Globus pallidus (tissue), 1 donor: ENCODE data around the gene LRRC15.

ENCODE experiments used
- DNase-seq: peaks from one replicate; pipeline ENCODE4 v3.0.0-alpha.2; 2015; ENCODE audit warnings: low spot score

Gene LRRC15

DNA sequence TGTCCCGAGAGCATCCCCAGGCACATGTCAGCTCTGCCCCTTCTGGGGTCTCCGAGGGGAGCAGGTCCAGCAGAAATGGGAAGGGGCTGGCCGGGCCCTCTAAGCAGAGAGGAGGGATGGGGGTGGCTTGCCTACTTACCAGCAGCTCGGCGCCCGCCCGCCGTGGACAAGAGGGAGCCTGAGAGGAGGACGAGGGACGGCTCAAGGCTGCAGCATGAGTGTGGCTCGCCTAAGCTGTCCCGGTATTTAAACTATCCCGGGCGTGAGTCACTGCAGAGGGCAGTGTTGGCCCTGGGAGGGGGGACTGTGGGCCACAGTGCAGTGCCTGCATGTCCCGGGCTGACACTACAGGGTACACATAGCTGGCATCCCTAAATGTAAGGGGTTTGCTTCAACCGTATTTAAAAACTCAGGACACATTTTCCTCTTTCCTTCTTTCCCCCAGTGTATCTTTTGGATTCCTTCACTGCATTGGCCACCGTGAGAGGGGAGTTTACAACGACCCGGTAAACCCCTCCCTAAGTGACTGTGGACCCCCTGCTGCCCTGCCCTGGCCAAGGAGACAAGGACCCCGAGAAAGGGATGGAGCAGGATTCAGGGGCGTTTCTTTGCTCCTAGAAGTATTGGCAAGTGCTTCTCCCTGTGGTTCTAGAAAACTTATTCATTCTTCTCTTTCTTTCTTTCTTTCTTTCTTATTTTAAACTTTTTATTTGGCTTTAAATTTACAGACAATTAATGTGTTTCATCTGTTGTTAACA, at the start of gene LRRC15:
Gene LRRC15 (minus strand): TSS at position 222 of the 758 bp plus-strand sequence. CDS start 8,700 bp downstream, outside the sequence.
- DNase-seq = no peak

DNA sequence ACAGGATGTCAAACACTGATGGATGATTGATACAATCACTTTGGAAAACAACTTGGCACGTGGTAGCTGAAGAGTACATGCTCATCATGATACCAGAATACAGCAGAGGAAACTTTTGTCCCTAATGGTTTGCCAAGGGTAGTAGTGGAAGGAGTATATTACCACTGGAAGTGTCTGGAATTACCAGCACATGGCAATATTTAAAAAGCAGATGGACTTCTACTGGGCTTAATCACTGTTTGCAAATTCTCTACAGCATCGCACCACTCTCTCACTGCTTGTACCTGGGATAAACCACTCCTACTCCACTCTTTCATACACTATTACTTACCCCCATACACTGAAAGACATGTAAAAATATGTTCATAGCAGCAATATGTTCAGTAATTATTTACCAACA, 49.1 kb upstream of the LRRC15 start:
- no peak for DNase-seq

DNA sequence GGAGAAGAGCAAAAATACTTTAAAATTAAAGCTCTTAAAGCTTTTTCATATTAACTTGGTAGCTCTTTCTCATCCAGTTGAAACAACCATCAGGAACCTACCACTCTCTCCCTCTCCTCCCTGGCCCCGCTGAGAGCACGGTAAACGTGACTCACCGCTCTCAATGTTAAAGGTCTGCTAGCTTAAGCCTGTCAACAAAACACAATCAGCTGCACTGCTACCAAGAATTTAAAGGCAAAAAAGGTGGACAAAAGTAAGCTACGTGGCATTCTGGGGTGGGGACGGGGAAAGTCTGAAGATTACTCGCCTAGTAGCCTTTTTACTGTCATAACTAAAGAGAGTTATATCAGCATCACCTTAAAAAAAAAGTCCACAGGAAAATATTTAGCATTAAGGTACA, 37.9 kb upstream of the LRRC15 start:
- DNase-seq = no peak

DNA sequence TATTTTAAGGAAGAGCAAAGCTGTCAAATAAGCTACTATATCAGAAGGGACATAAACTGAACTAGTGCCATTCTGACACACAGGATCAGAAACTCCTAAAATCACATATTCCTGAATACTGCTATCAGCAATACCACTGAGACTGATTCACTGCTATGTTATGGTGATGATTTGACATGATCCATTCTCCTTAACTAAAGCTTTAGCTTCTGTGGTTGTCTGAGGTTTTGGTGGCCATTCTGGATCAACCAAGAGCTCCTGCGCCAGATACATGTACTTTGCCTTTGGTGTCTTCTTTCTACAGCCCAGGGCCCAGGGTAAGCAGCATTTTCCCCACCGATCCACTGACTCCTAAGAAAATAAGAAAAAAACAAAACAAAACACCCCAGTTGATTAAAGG, 36.2 kb upstream of the LRRC15 start:
- DNase-seq = no peak

DNA sequence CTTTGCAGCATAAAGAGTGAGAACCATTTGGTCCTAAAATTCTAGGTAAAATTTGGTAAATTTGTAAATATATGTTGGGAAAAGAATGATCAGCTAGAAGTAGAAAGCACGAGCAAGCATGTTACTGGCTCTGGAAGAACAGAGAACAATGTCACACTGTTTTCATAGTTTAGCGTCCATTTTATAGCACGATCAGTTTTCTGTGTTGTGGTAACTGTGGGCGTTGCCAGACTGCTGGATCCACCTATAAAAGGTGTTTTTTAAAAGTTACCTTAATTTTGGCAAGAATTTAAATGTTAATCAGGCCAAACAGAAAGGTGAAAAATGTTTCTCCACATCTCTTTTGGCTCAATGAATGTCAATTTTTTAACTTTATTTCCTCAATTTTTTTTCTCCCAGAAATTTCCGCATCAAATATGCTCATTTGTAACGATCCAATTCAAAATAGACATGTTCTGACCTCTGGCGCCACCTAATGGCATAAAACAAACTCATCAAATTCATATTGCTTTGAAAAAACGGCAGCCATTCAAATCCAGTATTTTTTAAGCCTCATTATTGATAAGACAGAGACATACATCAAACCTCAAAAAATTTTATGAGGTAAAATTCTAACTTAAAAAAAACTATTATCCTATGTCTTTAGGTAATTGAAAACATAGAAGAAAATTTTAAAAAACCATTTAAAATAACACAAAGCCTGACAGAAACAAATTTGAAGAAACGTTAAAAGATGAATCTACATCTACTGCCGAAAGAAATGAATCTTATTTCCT, 35.0 kb upstream of the LRRC15 start:
- peak; percentile 55 for DNase-seq

DNA sequence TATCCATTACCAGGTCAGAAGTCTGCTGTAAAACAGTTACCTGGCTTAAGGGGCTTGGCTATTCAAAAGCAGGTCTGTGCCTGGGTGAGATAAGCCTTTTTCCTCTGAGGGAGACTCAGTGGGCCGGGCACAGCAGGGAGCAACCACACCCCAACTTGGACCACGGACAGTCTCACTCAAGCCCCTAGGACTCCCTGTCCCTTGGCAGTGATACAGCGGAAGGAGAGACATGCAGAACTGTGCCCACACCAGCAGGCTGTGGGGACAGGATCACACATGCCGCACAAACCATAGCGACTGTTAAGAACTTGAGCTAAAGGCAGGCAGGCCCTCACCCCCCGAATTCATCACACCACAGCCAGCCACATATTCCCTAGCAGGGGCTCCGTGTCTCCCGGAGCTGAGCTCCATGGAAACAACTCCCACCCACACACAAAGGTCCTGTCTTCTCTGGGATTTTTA, 32.4 kb upstream of the LRRC15 start:
- no peak for DNase-seq

DNA sequence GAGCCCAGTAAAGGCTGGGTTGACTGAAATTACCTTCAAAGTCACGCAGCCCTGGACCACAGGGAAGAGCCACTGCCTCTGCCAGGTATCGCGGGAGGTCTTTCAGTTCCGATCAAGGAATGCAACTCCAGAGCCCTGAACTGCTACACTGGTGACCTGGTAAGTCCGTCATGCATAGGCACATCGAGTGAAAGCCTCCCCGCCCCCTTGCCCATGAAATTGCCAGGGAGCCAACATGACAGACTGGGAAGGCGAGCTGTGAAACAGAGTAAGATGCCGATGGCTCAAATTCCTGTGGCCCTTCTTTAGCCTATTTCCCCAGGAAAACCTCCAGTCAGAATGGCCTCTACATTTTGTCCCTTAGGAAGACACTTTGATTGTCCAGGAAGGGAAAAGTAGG, 31.8 kb upstream of the LRRC15 start:
- no peak for DNase-seq

DNA sequence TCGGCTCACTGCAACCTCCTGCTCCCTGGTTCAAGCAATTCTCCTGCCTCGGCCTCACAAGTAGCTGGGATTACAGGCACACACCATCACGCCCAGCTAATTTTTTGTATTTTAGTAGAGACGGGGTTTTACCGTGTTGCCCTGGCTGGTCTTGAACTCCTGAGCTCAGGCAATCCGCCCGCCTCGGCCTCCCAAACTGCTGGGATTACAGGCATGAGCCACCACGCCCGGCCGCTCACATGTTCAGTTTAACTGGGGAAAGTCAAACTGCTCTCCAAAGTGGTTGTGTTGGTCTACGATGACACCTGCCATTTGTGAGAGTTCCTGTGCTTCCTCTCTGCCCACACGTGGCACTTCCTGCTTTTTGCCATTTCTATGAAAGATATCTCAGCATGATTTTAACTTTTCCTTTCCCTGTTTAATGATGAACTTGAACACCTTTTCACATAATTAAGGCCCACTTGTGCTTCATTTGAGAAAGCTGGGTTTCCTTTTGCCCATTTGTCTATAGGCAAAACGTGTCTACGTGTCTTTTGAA, 30.4 kb upstream of the LRRC15 start:
- no peak for DNase-seq

DNA sequence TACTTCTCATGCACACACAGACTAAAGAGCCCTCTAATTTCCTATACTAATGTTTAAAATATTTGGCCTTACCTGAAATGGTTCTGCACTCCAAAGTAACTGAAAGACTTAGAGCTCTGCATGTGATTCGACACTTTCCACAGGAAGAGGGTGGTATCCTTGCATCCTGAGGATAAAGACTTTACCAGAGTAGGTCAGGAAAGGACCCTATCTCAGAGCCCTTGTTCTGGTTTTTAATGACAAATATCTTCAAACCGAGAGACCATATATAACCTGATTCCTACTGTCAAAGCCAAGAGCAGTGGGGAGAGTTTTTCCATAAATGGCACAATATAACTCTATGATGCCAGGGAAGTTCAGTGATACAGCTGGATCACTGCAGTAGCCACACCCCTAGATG, 29.6 kb upstream of the LRRC15 start, which contains the start of gene GP5:
Gene GP5 (minus strand): TSS at position 101 of the 400 bp plus-strand sequence. CDS start 984 bp downstream, outside the sequence.
- DNase-seq = no peak

DNA sequence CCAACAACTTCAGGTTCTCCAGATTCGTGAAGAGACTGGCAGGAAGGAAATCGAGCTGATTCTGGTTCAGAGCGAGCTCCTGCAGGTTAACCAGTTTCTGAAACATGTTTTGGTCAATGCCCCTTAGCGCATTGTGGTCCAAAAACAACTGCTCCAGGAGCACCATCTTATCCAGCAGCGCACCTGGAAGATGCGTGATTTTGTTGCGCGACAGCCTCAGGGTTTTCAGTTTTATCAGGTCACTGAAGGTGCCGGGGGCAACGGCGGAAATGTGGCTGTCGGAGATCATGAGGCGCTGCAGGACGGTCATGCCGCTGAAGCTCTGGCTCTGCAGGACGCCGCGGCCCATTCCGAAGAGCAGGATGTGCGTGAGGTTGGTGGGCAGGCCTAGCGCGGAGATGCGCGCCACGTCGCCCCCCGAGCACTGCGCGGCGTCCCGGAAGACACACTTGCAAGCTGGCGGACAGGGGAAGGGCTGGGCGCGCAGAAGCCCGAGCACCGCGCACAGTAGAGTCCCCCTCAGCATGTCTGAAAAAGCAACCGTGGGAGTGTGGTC, 28.3 kb upstream of the LRRC15 start:
- DNase-seq = no peak

DNA sequence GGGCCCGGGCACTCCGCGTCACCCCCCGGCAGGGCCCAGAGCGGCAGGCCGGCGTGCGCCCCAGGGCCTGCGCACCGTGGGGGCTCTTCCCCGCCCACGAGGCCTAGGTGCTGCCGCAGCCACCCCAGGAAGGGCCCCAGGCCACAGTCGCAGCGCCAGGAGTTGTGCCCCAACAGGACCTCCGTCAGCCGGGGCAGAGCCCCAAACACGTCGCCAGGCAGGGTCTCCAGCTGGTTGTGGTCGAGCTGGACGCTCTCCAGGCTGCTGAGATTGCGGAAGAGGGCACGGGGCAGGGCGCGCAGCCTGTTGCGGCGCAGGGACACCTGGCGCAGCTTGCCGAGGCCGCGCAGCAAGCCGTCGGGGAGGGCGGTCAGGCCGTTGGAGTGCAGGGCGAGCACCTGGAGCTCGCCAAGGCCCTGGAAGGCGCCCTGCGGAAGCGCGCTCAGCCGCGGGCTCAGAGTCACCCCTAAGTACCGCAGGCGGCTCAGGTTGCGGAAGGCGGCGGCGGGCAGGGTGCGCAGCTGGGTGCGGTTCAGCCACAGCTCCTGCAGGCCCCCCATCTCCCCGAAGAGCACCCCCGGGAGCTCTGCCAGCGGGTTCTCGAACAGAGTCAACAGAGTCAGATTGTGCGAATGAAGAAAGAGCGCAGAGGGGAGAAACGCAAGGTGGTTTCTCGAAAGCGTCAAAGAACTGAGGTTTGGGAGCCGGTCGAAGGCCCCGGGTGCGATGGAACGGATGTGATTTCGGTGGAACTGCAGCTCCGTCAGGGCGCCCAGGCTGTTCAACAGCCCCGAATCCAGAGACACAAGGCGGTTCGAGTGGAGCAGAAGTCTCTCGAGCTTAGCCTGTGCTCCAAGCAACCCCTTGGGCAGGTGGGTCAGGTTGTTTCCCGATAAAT, 27.6 kb upstream of the LRRC15 start:
- no peak for DNase-seq

DNA sequence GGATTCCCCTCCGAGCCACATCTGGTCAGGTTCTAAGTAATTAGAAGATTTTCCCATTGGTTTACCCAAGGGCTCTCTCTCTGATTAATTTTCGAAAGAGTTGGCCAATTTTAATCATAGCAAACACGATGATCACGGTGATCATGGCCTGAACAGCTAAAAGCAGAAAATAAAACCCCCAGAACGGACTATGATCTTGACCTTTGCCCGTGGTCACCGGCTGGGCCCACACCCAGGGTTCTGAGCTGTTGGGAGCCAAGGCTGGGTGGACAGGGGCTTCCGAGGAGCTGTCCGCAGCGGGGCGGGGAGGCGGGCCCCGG, 27.0 kb upstream of the LRRC15 start:
- DNase-seq = no peak

DNA sequence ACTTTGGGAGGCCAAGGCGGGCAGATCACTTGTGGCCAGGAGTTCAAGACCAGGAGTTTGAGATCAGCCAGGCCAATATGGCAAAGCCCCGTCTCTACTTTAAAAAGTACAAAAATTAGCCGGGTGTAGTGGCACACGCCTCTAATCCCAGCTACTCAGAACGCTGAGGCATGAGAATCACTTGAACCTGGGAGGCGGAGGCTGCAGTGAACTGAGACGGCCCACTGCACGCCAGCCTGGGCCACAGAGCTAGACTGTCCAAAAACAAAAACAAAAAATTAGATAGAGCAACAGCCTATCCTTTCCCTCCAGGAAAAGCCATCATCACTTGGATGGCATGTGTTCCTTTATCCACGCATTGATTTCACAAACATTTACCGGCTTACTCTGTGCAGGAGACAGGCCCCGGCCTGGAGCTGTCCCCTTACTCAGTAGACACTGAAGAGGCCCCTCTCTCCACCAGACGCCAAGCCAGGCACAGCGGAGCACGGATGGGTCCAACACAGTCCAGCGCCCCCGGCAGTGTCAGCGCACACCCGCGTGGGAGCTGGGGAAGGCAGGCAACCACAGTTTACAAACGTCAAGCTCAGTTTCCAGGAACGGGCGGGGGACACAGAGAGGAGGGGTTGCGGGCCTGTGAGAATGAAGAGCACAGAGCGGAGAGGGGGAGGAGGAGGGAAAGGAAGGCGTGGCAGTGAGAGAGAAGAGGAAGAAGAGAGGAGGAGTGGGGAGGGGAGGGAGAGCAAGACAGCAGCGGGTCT, 26.4 kb upstream of the LRRC15 start:
- DNase-seq = no peak

DNA sequence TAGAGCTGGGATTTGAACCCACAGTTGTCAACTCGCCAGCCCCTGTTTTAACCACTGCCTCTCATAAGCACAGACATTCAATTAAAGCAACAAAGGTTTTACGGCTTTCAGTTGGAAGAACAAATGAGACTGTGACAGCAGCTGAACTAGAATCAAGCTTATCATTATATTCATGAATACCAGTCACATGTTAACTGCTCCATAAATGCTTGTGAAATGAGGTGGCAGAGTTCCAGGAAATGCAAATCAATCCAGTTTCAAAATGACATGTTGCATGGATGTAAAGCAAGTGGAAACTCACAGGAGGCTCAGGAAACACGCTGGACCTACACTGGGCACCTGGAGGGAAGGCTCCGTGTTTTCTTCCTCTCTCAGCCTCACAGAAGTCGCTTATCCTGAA, 25.7 kb upstream of the LRRC15 start:
- no peak for DNase-seq

DNA sequence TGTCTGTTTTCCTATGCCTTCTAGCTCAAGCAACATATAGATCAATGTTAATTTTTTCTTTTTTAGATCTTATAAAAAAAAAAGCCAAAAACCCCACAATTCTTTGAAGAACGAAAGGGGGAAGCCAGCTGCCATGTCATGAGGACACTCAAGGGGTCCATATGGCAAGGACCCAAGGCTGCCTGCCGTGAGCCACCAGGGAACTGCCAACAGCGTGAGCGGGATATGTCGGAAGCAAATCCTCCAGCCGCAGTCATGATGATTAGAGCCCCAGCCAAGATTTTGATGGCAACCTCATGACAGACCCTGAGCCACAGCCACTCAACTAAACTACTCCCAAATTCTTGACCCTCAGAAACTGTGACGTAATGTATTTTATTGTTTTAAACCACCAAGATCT, 23.0 kb upstream of the LRRC15 start:
- no peak for DNase-seq

DNA sequence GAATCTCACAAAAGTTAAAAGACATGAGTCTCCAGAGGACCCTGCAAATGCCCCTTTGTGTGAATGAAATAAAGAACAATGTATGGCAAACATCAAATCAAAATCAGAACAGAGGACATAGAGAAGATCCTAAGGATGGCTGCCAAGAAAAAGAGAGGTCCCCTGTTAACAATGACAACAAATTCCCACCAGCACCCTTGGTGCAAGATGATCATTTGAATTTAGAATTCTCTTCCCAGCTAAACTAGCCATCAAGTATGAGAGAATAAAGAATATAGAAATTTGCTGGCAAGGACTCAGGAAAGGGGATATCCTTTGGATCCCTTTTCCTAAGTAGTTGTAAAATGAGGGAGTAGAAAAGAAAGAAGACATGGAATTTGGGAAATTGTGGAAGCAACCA, 21.3 kb upstream of the LRRC15 start:
- DNase-seq = no peak

DNA sequence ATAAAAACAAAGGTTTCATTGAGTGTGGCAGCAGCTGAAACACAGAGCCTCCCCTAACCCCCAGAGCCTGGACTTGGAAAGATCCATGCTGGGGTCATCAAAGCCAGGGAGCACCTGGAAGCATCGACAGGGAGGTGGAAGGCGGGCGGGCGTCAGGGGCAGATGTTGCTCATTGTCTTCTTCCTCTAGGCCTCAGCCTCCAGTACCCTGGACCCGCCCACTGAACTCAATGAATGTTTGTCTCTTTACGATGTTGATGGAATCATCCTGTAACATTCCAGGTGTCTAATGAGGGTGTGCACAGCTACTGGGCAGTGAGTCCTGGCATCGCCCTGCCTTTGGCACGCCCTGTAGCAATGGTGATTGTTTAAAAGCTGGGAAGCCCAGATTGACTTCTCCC, 19.7 kb upstream of the LRRC15 start:
- no peak for DNase-seq

DNA sequence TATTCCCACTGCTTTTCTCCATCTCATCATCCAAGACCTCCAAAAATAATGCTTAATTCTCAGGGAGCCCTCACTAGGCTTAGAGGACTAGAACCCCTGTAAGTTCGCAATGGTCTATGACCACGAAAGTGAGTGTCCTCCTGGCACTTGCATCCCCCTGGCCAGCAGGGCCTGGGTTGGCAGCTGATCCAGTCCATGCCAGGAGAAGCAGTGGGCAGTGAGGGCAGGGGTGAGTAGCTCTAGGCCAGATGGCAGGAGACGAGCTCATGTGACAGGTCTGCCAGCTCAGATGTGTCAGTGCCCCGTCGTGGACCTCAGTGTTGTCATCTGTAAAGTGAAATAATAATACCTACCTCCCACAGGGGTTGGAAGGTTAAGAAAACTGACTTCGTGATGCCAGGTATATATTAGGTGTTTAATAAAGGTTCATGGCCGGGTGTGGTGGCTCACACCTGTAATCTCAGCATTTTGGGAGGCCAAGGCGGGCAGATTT, 18.4 kb upstream of the LRRC15 start:
- DNase-seq = no peak

DNA sequence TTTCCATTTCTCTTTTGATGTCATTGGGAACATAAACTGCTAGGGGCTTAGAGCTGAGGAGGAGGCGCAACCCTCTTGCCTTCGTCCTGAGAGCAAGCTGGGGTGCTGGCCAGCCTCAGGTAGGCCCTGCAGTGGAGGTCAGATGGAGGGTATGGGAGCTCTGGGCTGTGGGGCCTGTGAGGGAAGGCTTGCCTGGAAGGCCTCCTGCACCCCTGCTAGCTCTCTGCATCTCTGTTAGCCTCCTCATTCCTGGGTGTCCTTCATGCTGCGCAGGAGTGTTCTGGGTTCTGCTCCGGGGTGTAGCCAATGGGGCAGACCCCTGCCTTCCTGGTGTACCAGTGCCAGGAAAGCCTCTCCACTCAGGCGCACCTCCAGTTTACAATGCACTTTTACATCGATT, 17.7 kb upstream of the LRRC15 start:
- no peak for DNase-seq

DNA sequence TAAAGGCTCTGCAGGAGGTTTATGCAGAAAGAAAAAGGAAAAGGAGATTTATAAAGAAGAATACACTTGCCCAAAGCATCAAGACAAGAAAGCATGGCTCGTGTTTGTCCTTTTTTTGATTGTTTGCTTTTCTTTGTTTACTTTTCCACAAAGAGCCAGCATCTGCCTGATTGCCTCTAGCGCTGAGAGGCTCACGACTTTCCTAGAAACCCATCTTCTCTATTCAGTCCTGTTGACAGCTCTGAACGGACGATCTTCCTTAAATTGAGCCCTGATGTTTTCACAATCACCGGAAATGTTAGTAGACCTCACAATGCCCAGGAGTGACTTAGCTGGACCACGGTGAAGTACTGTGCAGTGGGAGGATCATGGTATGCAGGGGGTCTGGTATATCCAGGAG, 17.1 kb upstream of the LRRC15 start:
- DNase-seq = no peak

DNA sequence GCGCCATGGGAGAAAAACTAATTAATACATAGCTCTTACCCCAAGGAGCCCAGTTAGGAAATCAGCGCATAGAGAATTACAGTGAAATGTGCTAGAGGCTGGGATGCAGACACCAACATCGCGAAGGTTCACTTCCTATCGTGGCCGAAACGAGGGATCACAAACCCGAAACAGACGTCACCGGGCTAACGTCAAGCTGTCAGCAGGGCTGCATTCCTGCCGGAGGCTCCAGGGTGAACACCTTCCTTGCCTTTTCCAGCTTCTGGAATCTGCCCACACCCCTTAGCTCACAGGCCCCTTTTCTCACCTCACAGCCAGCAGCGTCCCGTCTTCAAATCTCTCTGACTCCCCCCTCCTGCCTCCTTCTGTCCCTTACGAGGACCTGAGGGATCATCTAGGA, 16.5 kb upstream of the LRRC15 start:
- DNase-seq = no peak
